Coronary artery (tissue), 2 donors: ENCODE results near the gene NCKAP5.

Experiments
- DNase-seq: peaks from one replicate; pipeline ENCODE4 v3.0.0-alpha.2; 2017; ENCODE audit warnings: low spot score
- H3K27ac ChIP-seq, 2 donors: fragments of 200-600 bp; sonication (generic); one replicate each; pipeline ENCODE4 v1.5.1; 2016 to 2019
- H3K4me3 ChIP-seq: fragments of 200-600 bp; sonication (generic); 2 replicates; pipeline ENCODE4 v1.5.1; 2016; ENCODE audit warnings: mild to moderate bottlenecking, moderate library complexity
- CTCF ChIP-seq: fragments of 200-600 bp; sonication (generic); IDR thresholded peaks from one replicate; pipeline ENCODE4 v1.5.1; 2019; ENCODE audit warnings: antibody characterized with exemption

NCKAP5 gene

GRCh38 chr2:133026536-133027177 lies 541.6 kb downstream of the NCKAP5 start:
- no peak for TF ChIP-seq CTCF
- Histone ChIP-seq H3K27ac (no peak overlapping the region), H3K4me3 (no peak overlapping the region)
- no peak for DNase-seq

GRCh38 chr2:133025004-133025403 lies 543.3 kb downstream of the NCKAP5 start:
- Histone ChIP-seq H3K27ac (no peak overlapping the region), H3K4me3 (no peak overlapping the region)
- no peak for DNase-seq
- TF ChIP-seq CTCF = no peak

- no peak overlapping the region for H3K27ac ChIP-seq
- TF ChIP-seq CTCF = no peak
- H3K4me3 ChIP-seq = no peak overlapping the region
- DNase-seq = no peak
These were observed 555.2 kb downstream of the NCKAP5 start for GRCh38 chr2:133012847-133013734.

- no peak for DNase-seq
- Histone ChIP-seq H3K4me3 (no peak overlapping the region), H3K27ac (no peak overlapping the region)
- TF ChIP-seq CTCF = no peak
These were observed 563.6 kb downstream of the NCKAP5 start for GRCh38 chr2:133004623-133005022.

- H3K4me3 ChIP-seq = no peak overlapping the region
- no peak for TF ChIP-seq CTCF
- no peak for DNase-seq
- no peak overlapping the region for H3K27ac ChIP-seq
These were observed 568.8 kb downstream of the NCKAP5 start for GRCh38 chr2:132999421-132999820.

- H3K27ac ChIP-seq = no peak overlapping the region
- H3K4me3 ChIP-seq = no peak overlapping the region
- TF ChIP-seq CTCF = no peak
- DNase-seq = no peak
These were observed 570.0 kb downstream of the NCKAP5 start for GRCh38 chr2:132998221-132998620.
